Progenitor cell of endocrine pancreas (in vitro differentiated cells): Measurements from ENCODE around the gene ACOXL. TPM values are rescaled to one million over a fixed set of nuclear protein-coding genes. Genes with fewer than 3 reads are reported as not detected.
A peak's percentile ranks its signal among the peaks of the same experiment; 100 is the strongest.

Experiments
- DNase-seq: peaks from one replicate; pipeline ENCODE4 v3.0.0; 2021; ENCODE audit warnings: low spot score; ENCODE audit not compliant: unreplicated experiment
- H3K27ac Mint-ChIP-seq: 2 replicates; pipeline ENCODE4 v1.8.0; 2021; ENCODE audit warnings: mild to moderate bottlenecking, moderate library complexity, mixed read lengths
- H3K27me3 Mint-ChIP-seq: 2 replicates; pipeline ENCODE4 v1.8.0; 2021; ENCODE audit warnings: mixed read lengths
- H3K36me3 Mint-ChIP-seq: 2 replicates; pipeline ENCODE4 v1.8.0; 2022; ENCODE audit warnings: mixed read lengths; ENCODE audit not compliant: insufficient read depth
- H3K4me1 Mint-ChIP-seq: 2 replicates; pipeline ENCODE4 v1.8.0; 2021; ENCODE audit warnings: low read depth, mixed read lengths
- H3K4me3 Mint-ChIP-seq: 2 replicates; pipeline ENCODE4 v1.8.0; 2021; ENCODE audit warnings: low read depth, mild to moderate bottlenecking, moderate library complexity, mixed read lengths
- H3K9me3 Mint-ChIP-seq: 2 replicates; pipeline ENCODE4 v1.8.0; 2021; ENCODE audit warnings: low read depth, mixed read lengths
- CTCF ChIP-seq: fragments of 200-600 bp; sonication (generic); IDR thresholded peaks from one replicate; pipeline ENCODE4 v1.5.0; 2021; ENCODE audit warnings: antibody characterized with exemption, mild to moderate bottlenecking; ENCODE audit not compliant: unreplicated experiment
- total RNA-seq: library from RNA; stranded (reverse); gene quantifications from 2 replicates; pipeline ENCODE4 v1.2.1, GENCODE V29; 2021

The ACOXL gene
- total RNA-seq, 1 donor from 2014 or later: 0.19 TPM

GRCh38 chr2:111116011-111116746, 383.8 kb downstream of the ACOXL start:
- H3K4me3 Mint-ChIP-seq: no peak overlapping the region
- no peaks in the 10 kb centered on the region for H3K36me3 Mint-ChIP-seq
- no peak for TF ChIP-seq CTCF
- H3K27ac Mint-ChIP-seq: no peak overlapping the region
- H3K4me1 Mint-ChIP-seq: peaks cover 25% of the 10 kb centered on the region
- H3K9me3 Mint-ChIP-seq: no peaks in the 10 kb centered on the region
- DNase-seq: no peak
- H3K27me3 Mint-ChIP-seq: peaks cover 51% of the 10 kb centered on the region

- TF ChIP-seq CTCF: peak; percentile 86
These were observed 384.6 kb downstream of the ACOXL start for GRCh38 chr2:111116843-111117597.

GRCh38 chr2:111117598-111118480, 385.5 kb downstream of the ACOXL start:
- H3K4me3 Mint-ChIP-seq: peak overlapping the region; percentile 72

More at GRCh38 chr2:111116843-111117597, 384.6 kb downstream of the ACOXL start:
- peak overlapping the region; percentile 64 for H3K4me3 Mint-ChIP-seq
- H3K4me1 Mint-ChIP-seq: peaks cover 25% of the 10 kb centered on the region
- H3K36me3 Mint-ChIP-seq: no peaks in the 10 kb centered on the region
- DNase-seq: peak; percentile 62
- H3K27ac Mint-ChIP-seq: no peak overlapping the region
- H3K27me3 Mint-ChIP-seq: peaks cover 51% of the 10 kb centered on the region
- H3K9me3 Mint-ChIP-seq: no peaks in the 10 kb centered on the region

GRCh38 chr2:111118481-111118980, 386.2 kb downstream of the ACOXL start:
- no peak for DNase-seq
- no peak for TF ChIP-seq CTCF
- H3K4me3 Mint-ChIP-seq: peak overlapping the region; percentile 72

More at GRCh38 chr2:111117598-111118480, 385.5 kb downstream of the ACOXL start:
- Mint-ChIP-seq H3K4me1 (peaks cover 21% of the 10 kb centered on the region), H3K27ac (peak overlapping the region; percentile 65), H3K36me3 (no peaks in the 10 kb centered on the region), H3K27me3 (peaks cover 51% of the 10 kb centered on the region), H3K9me3 (no peaks in the 10 kb centered on the region)
- TF ChIP-seq CTCF: no peak
- no peak for DNase-seq

More at GRCh38 chr2:111118481-111118980, 386.2 kb downstream of the ACOXL start:
- Mint-ChIP-seq H3K27ac (no peak overlapping the region), H3K36me3 (no peaks in the 10 kb centered on the region), H3K27me3 (peaks cover 48% of the 10 kb centered on the region), H3K4me1 (peaks cover 25% of the 10 kb centered on the region), H3K9me3 (no peaks in the 10 kb centered on the region)
